HG03558 (cell line): Measurements from ENCODE around the gene TOP1.

Experiments
- ATAC-seq: cut with Tn5 transposase; IDR thresholded peaks from one replicate; pipeline ENCODE4 v1.9.1; 2021; ENCODE audit warnings: moderate number of reproducible peaks; ENCODE audit not compliant: unreplicated experiment; ENCODE audit errors: extremely low read depth

TOP1 gene

DNA sequence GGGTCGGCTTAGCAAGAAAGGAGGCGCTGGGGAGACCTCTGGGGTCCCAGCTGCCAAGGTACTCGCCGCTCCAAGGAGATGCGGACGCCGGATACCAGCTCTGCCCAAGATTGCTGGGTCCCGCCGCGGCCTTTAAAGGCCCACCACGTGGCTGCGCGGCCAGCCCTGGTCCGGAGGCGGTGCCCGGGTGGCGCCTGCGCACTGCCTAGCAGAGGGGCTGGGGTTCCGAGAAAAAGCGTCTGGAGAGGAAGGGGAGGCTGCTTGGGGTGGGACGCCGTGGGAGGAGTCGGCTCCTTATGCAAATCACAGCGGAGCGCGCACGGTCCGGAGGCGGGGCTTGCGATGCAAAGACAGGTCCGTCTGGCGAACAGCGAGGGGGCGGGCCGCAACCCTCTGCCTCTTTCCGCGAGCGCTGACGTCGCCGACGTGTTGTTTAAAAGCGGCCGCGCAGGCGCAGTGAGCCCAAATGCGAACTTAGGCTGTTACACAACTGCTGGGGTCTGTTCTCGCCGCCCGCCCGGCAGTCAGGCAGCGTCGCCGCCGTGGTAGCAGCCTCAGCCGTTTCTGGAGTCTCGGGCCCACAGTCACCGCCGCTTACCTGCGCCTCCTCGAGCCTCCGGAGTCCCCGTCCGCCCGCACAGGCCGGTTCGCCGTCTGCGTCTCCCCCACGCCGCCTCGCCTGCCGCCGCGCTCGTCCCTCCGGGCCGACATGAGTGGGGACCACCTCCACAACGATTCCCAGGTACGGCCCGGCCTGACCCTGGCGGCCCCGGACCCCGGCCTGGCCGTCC is at the start of gene TOP1:
Gene TOP1, plus strand, starts transcription at position 464 of the 791 bp plus-strand sequence. Its CDS starts 246 bp downstream, at position 710.
- peak; percentile 77 for ATAC-seq

DNA sequence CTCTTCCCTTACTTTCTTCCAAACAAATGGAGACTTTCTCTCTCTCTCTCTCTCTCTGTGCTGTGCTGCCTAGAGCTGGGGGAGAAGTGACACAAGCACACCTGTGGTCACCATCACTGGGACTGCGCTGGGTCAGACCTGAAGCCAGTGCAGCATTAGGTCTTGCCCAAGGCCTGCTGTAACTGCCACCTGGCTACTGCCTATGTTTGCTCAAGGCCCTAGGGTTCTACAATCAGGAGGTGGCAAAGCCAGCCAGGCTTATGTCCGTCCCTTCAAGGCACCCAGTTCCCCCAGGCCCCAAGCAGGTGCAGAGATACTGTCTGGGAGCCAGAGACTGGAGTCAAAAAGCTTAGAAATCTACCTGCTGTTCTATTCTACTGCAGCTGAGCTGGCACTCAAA is 49.4 kb upstream of the TOP1 start:
- no peak for ATAC-seq

DNA sequence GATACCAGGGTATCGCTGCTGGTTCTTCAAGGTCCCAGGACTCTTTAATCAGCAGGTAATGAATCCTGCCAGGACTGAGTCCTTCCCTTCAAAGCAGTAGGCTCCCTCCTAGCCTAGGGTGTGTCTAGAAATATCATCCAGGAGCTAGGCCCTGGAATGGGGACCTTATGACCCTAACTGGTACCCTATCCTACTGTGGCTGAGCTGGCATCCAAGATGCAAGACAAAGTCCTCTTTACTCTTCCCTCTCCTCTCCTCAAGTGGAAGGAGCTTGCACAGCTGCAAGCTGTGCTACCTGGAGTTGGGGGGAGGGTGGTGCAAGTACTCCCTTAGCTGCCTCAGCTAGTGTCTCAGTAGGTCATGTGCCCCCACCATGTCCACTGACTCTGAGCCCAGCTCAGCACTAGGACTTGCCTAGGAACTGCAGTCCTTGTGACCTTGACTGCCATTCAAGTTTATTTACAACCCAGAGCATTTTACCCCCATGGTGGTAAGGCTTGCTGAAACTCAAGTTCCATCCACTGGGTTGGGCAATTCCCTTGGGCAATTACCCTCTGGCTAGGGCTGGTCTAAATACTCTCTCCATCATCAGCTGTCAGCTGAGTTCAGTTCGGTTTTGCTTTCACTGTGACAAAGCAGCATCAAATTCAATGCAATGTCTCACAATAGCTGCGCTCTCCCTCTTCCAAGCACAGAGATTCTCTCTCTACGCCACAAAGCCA is 48.4 kb upstream of the TOP1 start:
- peak; percentile 55 for ATAC-seq

DNA sequence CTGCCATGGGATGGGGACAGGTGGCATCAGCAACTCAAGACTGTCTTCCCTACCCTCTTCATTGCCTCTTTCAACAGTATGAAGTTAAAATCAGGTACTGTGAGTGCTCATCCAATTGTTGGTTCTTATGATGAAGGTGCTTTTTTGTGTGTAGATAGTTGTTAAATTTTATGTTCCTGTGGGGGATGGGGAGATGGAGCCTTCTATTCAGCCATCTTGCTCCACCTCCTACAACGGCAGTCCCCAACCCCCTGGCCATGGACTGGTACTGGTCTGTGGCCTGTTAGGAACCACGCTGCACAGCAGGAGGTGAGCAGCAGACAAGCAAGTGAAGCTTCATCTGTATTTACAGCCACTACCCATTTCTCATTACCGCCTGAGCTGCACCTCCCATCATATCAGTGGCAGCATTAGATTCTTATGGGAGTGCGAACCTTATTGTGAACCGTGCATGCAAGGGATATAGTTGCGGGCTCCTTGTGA is 47.8 kb upstream of the TOP1 start:
- no peak for ATAC-seq

DNA sequence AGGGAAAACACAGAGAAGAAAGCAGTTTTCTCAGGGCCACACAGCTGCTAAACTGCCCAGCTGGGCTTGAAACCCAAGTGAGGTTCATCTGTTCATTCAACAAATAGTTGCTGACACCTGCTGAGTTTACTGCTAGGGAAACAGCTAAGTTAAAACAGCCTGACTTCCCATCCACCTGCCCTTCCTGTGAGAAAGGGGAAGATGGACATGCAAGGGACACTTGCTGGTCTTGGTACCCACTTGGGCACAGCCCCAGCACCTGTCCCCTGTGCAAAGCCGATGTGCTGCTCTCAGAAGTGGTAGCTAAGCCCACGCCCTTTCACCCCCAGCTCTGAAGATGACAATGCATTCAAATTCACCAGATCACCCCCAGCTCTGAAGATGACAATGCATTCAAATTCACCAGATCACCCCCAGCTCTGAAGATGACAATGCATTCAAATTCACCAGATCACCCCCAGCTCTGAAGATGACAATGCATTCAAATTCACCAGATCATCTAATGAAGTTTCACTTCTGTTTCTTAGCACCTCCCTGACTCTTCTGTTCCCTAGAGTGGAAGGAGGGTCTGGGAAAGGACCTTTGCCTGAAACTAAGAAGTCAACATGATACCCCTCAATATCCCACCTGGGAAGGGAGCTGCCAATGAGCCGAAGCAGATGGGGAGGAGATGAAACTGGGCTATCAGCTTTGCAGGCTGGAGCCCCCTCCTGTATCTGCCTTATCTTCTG is 46.0 kb upstream of the TOP1 start:
- no peak for ATAC-seq

DNA sequence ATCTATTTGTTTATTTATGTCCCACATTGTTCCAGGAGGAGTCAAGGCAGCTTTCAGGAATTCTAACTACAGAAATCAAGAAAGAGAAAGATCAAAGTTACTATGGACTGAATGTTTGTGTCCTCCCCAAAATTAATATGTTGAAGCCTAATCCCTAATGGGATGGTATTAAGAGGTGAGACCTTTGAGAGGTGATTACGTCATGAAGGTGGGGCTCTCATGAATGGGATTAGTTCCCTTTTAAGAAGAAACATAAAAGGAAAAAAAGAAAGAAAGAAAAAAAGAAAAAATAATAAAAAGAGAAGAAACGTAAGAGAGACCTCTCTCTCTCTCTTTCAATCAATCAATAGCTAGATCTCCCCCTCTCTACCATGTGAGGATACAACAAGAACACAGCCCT is 44.7 kb upstream of the TOP1 start:
- ATAC-seq: no peak

DNA sequence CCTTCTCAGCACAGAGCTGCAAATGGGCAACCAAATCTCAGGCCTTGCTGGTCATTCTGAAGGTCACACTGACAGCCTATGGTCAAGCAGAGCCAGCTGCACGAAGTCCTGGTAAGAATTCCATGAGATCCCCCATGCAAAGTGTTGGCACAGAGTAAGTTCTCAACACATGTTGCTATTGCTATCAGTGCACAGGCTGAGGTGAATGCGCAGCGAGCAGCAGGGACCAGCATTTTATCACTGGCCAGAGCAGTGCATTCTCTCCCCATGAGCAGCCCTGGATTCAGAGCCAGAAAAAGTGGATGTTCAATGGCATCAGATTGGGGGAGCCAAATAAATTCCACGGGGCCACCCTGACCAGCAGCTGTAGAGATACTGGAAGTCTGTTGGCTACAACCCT is 44.1 kb upstream of the TOP1 start:
- no peak for ATAC-seq

DNA sequence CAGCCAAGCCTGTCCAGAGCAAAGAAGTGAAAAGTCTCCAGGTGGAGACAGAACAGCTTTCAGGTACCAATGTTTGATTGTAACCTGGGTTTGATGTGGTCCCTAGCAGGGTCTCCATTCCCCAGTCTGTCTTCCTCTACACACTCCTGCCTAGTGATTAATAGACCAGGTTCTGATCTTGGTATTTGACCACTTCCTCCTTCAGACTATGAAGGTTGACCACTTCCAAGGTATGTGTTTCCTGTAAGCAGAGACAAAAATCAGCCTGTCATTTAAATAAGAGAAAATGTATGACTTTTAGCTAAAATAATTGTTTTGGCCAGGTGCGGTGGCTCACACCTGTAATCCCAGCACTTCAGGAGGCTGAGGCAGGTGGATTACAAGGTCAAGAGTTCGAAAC is 41.8 kb upstream of the TOP1 start:
- ATAC-seq: no peak

DNA sequence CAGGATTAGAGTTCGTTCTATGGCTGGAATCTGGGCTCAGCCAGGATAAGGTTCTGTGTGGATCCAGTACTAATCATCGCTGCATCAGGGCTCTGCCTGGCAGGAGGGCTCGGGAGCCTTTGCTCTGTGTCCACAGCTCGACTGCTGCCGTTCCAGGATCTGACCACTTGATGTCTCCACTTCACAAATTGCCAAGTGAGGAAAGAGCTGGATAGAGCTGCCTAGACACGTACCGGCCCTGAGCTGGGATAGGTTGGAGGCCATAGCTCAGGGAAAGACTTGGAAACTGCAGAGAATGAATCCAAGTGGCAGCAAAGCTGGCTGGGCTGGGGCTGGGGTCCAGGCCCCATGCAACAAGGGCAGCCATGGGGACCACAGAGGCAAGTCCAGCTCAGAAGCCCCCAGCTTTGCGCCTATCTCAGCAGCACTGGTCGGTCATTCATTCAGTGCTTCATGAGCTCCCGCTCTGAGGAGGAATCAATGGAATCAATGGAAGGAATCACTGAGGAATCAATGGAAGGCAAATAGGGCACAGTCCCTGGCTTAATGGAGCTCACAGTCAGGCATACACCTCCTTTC is 38.0 kb upstream of the TOP1 start:
- ATAC-seq: peak; percentile 45

DNA sequence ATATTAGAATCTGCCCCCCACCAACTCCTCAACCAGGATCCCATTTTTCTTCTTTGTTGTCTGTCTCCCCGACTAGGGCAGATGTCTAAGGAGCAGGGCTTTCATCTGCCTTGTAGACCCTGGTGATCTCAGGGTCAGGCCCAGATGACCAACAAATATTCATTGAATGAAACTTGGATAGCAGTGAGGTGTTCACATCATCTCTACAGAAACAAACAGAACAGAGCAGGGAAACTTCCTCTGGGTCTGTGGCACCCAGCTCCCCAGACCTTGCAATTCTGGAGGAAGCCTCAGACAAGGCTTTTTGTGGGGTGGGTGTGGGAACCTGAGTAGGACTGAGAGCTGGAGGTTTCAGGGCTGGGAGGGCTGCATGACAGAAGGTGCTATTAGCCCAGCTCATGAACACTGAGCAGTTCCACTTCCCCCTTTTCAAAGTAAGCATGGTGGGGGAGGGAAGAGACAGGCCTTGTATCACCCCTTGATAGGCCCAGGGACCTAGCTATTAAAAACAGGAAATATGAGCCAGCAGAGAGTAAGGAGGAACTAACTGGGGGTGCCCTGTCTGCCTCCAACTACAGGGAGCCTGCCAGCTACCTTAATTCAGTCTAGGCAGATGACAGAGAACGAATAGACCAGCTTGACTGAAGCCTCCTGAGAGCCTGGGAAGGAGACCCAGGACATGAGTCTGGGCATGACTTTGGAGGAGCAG is 37.3 kb upstream of the TOP1 start:
- peak; percentile 77 for ATAC-seq

DNA sequence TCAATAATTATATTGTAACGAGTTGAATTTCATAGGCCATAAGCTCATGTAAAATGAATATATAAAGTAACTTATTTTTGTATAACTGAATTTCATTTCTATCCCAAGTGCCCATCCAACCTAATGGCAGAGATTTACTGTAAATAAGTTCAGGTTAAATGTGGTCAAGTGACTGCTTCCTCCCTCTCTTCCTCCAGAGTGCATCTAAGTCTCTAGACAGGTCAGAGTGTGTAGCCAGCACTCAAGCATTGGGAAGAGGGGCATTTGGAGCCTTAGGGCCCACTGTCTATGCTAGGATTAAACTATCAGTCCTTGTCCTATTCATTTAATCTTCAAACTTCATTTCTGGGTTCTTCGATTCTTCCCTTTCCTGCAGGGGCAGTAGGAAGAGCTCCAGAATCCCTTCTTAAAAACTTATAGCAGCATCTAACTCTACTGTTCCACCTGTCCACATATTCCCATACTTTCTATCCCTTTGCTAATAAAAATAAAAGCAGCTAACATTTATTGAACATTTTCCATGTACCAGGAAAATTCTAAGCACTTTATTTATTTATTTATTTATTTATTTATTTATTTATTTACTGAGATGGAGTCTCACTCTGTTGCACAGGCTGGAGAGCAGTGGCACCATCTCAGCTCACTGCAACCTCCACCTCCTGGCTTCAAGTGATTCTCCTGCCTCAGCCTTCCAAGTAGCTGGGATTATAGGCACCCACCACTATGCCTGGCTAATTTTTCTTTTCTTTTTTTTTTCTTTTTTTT is 36.1 kb upstream of the TOP1 start:
- no peak for ATAC-seq

DNA sequence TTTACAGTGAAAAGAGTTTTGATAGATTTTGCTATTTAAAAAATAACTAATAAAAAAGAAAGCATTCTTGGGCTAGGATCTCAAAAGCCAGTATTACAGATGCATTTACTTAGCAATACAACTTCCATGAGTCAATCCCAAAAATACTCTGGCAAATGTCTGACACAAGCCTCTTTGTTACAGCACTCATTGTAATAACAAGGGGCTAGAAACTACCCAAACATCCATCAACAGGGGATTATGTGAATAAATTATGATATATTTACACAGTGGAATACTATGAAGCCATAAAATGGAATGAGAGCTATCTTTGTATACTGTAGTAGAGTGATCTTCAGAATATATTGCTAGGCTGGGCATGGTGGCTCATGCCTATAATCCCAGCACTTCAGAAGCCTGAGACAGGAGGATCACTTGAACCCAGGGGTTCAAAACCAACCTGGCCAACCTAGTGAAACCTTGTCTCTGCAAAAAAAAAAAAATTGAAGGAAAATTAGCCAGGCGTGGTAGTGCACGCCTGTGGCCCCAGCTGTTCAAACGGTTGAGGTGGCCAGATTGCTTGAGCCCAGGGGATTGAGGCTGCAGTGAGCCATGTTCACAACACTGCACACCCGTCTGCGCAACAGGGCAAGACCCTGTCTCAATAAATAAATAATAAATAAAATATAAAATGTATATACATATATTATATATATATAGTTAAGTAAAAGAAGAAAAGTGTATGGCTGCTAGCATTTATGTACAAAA is 34.7 kb upstream of the TOP1 start:
- no peak for ATAC-seq

DNA sequence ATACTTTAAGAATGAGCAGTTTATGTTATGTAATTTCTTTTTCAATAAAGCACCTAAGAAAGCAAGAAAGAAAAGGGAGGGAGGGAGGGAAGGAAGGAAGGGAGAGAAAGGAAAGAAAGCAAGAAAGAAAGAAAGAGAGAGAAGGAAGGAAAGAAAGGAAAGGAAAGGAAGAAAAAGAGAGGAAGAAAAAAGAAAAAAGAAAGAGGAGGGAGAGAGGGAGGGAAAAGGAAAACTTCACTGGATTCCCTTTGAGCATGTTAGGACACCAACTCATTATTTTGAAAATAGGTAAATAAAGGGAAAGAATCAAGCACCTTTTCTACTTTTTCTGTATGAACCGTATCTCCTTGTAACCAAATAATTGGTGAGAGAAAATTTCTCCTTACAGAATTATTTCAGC is 32.3 kb upstream of the TOP1 start:
- no peak for ATAC-seq

DNA sequence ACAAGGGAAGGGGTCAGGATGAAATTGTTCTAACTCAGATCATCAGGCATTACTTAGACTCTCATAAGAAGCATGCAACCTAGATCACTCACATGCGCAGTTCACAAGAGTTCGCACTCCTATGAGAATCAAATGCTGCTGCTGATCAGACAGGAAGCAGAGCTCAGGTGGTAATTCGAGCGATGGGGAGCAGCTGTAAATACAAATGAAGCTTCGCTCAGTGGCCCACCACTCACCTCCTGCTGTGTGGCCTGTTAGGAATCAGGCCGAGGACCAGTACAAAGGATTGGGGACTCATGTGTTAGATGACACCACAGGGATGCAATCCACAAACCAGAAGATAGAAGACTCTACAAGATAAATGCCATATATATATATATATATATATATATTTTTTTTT is 31.5 kb upstream of the TOP1 start:
- ATAC-seq: no peak

DNA sequence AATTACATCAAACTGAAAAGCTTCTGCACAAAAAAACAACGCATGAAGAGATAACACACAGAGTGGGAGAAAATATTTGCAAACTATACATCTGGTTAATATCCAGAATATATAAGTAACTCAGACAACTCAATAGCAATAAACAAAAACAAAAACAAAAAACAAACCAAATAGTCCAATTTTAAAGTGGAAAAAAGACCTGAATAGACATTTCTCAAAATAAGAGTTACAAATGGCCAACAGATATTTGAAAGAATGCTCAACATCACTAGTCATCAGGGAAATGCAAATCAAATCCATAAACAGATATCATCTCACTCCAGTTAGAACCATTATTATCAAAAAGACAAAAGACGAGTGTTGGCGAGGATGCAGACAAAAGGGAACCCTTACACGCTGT is 28.8 kb upstream of the TOP1 start:
- ATAC-seq: no peak

DNA sequence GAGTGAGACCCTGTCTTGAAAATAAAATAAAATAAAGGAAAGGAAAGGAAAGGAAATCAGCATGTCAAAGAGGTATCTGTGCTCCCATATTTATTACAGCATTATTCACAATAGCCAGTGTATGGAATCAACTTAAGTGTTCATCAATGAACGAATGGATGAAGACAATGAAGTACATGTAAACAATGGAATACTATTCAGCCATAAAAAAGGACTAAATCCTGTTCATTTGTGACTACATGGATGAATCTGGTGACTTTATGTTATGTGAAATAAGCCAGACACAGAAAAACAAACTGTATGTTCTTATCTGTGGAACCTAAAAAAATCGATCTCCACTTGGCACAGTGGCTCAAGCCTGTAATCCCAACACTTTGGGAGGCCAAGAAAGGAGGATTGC is 28.0 kb upstream of the TOP1 start:
- no peak for ATAC-seq

DNA sequence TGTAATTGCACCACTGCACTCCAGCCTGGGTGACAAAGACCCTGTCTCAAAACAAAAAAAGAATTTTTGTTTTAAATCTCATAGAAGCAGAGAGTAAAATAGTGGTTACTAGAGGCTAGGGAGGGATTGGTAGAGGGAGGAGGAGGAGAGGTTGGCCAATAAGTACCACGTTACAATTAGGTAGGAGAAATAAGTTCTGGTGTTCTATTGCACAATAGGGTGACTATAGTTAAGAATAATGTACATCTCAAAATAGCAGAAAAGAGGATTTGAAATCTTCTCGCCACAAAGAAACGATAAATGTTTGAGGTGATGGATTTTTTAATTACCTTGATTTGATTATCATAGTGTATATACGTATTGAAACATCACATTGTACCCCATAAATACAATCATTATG is 27.1 kb upstream of the TOP1 start:
- no peak for ATAC-seq

DNA sequence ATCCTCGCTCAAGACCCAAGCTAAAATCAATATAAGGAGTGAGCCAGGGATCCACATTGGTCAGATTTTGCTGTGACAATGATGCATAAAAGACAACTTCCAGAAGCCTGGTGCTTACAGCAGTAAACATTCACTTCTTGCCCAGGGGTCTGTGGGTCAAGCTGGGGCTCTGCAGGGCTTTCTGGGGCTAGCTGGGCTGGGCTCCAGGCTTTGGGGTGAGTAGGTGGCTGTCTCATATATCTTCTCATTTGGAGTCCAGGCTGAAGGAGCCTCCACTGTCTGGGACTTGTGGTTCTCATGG is 25.8 kb upstream of the TOP1 start:
- no peak for ATAC-seq
